Astrocyte of the cerebellum (primary cell): Measurements from ENCODE around the gene OR1D2.

Experiments
- DNase-seq: peaks from one replicate; pipeline ENCODE4 v3.0.0-alpha.2; 2011; ENCODE audit warnings: low read depth
- H3K4me3 ChIP-seq: 2 replicates; pipeline ENCODE4 v1.5.1; 2011; ENCODE audit warnings: mild to moderate bottlenecking, low read depth, low read length, moderate library complexity
- CTCF ChIP-seq: IDR thresholded peaks from 2 replicates; pipeline ENCODE4 v1.5.1; 2012; ENCODE audit warnings: low read length, low read depth, moderate library complexity, mild to moderate bottlenecking; ENCODE audit errors: missing control alignments
- in situ Hi-C: cut with HindIII; loops from 2 replicates; pipeline ENCODE4 v1.10.0; 2017; ENCODE audit warnings: low sequenced_read_pairs

OR1D2 gene

GRCh38 chr17:3048727-3049471 lies 55.3 kb downstream of the OR1D2 start:
- TF ChIP-seq CTCF: peak; percentile 67
- DNase-seq: peak; percentile 89
- in situ Hi-C loops: no loop called here
- H3K4me3 ChIP-seq: peak overlapping the region; percentile 61

GRCh38 chr17:3046753-3047152 lies 57.5 kb downstream of the OR1D2 start:
- in situ Hi-C loops: no loop called here
- no peak for DNase-seq
- no peak overlapping the region for H3K4me3 ChIP-seq
- no peak for TF ChIP-seq CTCF

GRCh38 chr17:3043737-3044365 lies 60.4 kb downstream of the OR1D2 start:
- no peak overlapping the region for H3K4me3 ChIP-seq
- in situ Hi-C loops: no loop called here
- TF ChIP-seq CTCF: peak; percentile 6
- no peak for DNase-seq

GRCh38 chr17:3040882-3041281 lies 63.3 kb downstream of the OR1D2 start:
- in situ Hi-C loops: no loop called here
- no peak for TF ChIP-seq CTCF
- DNase-seq: no peak
- H3K4me3 ChIP-seq: no peak overlapping the region

GRCh38 chr17:3039736-3040135 lies 64.5 kb downstream of the OR1D2 start:
- no peak for TF ChIP-seq CTCF
- in situ Hi-C loops: no loop called here
- DNase-seq: no peak
- no peak overlapping the region for H3K4me3 ChIP-seq

GRCh38 chr17:3038941-3039340 lies 65.3 kb downstream of the OR1D2 start:
- H3K4me3 ChIP-seq: no peak overlapping the region
- in situ Hi-C loops: no loop called here
- no peak for DNase-seq

More at GRCh38 chr17:3038941-3039340, 65.3 kb downstream of the OR1D2 start:
- no peak for TF ChIP-seq CTCF
